Hepatocyte (in vitro differentiated cells): ENCODE measurements around the gene HCAR1.
"Not testable (repeated sequence)": the region's sequence is repeated elsewhere in the genome, so short reads cannot be mapped to it uniquely, and the experiment has no call there.

Source experiments
- EZH2 ChIP-seq: fragments of 200-600 bp; sonication (generic); IDR thresholded peaks from 2 replicates; pipeline ENCODE4 v1.6.1; 2016; ENCODE audit warnings: antibody characterized with exemption, mild to moderate bottlenecking, borderline replicate concordance
- TF ChIP-seq, protein P1 (sequence below): fragments of 200-600 bp; sonication (generic); IDR thresholded peaks from 2 replicates; pipeline ENCODE4 v1.5.1; 2016; ENCODE audit warnings: antibody characterized with exemption, mild to moderate bottlenecking; ENCODE audit not compliant: poor library complexity

DNA sequence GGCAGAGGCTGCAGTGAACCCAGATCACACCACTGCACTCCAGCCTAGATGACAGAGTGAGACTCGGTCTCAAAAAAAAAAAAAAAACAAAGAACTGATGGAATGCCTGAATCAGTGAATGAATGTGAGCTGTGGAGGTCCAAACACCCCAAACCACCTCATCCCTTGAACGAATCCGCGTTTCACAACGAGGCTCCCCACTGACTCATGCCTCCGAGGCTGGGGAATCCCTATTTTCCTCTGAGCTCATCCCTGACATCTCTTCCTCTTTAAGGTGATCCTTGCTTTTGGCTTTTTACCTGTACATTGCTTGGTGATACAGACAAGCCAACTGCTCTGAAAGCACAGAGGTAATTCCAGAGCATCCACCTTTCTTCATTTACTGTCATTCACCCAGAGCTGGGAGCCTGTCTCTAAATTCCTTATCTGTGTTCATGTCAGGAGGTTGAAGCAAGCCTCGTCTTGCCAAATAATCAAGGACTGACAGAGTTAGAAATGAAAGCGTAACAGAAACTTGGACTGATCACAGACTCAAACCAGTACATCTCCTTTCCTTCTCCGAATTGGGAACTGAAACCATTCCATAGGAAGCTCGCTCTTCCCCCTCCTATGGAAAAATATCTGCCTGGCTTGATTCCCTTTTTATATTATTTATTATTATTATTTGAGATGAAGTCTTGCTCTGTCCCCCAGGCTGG lies 17.0 kb downstream of the HCAR1 start:
- TF ChIP-seq, protein P1, sequence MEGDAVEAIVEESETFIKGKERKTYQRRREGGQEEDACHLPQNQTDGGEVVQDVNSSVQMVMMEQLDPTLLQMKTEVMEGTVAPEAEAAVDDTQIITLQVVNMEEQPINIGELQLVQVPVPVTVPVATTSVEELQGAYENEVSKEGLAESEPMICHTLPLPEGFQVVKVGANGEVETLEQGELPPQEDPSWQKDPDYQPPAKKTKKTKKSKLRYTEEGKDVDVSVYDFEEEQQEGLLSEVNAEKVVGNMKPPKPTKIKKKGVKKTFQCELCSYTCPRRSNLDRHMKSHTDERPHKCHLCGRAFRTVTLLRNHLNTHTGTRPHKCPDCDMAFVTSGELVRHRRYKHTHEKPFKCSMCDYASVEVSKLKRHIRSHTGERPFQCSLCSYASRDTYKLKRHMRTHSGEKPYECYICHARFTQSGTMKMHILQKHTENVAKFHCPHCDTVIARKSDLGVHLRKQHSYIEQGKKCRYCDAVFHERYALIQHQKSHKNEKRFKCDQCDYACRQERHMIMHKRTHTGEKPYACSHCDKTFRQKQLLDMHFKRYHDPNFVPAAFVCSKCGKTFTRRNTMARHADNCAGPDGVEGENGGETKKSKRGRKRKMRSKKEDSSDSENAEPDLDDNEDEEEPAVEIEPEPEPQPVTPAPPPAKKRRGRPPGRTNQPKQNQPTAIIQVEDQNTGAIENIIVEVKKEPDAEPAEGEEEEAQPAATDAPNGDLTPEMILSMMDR: not testable (repeated sequence)
- TF ChIP-seq EZH2: not testable (repeated sequence)
